ENCODE data around the gene ESYT1. TPM values are rescaled to one million over a fixed set of nuclear protein-coding genes. Genes with fewer than 3 reads are reported as not detected.

Gene ESYT1
- total and polyA plus RNA-seq, 9 of the 15 experiments (the other 6 are each of a cell fraction or from before 2014, with no cell fraction given), result 132 to 420 (median 164) TPM

DNA sequence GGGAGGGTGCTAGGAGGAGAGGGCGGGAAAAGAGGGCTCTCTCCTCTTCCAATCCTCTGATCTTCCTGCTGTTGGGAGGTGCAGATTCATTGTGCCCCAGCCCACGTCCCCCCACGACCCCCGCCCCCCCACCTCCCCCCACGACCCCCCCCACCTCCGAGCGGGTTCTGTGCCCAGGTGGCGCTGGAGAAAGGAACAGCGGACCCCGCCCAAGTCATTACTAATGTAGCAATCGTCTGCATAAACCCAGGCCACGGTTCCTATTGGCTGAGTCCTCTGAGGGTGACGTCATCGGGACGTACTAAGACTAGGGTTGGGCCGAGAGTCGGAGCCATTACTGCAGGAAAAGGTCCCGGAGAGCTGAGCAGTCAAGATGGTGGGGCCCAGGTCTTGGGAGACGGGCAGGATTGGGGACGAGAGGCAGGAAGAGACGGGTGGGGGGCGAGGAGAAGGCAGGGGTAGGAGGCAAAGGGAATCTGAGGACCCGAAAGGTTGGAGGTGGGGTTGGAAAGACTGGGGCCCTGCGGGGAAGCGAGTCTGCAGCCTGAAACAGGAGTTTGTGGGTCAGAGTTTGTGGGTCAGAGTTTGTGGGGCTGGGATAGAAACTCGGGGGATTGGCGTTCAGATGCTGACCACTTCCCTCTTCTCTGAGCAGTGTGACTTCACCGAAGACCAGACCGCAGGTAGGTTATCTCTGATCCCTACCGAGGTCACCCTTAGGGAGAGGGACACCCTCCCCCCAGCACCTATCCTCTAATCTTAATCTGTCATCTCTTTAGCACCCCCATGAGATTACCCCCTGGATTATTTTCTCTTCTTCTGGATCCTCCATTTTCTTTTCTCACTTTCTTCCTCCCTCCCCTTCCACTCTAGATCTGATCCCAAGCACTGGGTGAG is 30.2 kb downstream of the ESYT1 start, which contains the start of gene MYL6 (continued):
- TF ChIP-seq, protein P1, sequence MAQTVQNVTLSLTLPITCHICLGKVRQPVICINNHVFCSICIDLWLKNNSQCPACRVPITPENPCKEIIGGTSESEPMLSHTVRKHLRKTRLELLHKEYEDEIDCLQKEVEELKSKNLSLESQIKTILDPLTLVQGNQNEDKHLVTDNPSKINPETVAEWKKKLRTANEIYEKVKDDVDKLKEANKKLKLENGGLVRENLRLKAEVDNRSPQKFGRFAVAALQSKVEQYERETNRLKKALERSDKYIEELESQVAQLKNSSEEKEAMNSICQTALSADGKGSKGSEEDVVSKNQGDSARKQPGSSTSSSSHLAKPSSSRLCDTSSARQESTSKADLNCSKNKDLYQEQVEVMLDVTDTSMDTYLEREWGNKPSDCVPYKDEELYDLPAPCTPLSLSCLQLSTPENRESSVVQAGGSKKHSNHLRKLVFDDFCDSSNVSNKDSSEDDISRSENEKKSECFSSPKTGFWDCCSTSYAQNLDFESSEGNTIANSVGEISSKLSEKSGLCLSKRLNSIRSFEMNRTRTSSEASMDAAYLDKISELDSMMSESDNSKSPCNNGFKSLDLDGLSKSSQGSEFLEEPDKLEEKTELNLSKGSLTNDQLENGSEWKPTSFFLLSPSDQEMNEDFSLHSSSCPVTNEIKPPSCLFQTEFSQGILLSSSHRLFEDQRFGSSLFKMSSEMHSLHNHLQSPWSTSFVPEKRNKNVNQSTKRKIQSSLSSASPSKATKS (CRISPR knock-in tag; IDR thresholded peaks at IDR 0.05), result 0 out of 2 replicates have a peak, but pooled peaks have one; percentile 30
- TF ChIP-seq POLR2AphosphoS2 (IDR thresholded peaks at IDR 0.05; ENCODE audit: low read length) (peak; percentile 96), EP400 (IDR thresholded peaks at IDR 0.05) (peak; percentile 91), SRSF9 (IDR thresholded peaks at IDR 0.05; ENCODE audit: borderline replicate concordance, low read depth, low read length) (no peak), NCOA1 (IDR thresholded peaks at IDR 0.05; ENCODE audit: low read depth) (peak; percentile 78), BCOR (IDR thresholded peaks at IDR 0.05) (no peak; the same call in 1 of the 2 replicates), ATF1 (CRISPR knock-in tag; IDR thresholded peaks at IDR 0.05) (peak; percentile 64; the same call in 1 of the 2 replicates), ATF1 (tag; IDR thresholded peaks at IDR 0.05) (peak; percentile 96), ETV6 (IDR thresholded peaks at IDR 0.05; ENCODE audit: borderline replicate concordance in 1 of 2, low read depth in 2 of 2, low read length in 1 of 2) (no peak), ETV6 (CRISPR knock-in tag; IDR thresholded peaks at IDR 0.05; ENCODE audit: borderline replicate concordance) (0 out of 2 replicates have a peak, but pooled peaks have one; percentile 63), ETS2 (tag; IDR thresholded peaks at IDR 0.05; ENCODE audit: borderline replicate concordance, poor library complexity, severe bottlenecking) (no peak), ZNF133 (CRISPR knock-in tag; IDR thresholded peaks at IDR 0.05) (no peak), POLR2A (conservative IDR thresholded peaks at IDR 0.05) (peak; percentile 99), MEF2D (tag; conservative IDR thresholded peaks at IDR 0.05; ENCODE audit: low read depth) (0 out of 2 replicates have a peak, but pooled peaks have one; percentile 66), GABPB1 (CRISPR knock-in tag; IDR thresholded peaks at IDR 0.05) (peak; percentile 81), HNRNPK (IDR thresholded peaks at IDR 0.05; ENCODE audit: low read depth, low read length, poor library complexity, severe bottlenecking) (no peak)
- TF ChIP-seq, protein P2, sequence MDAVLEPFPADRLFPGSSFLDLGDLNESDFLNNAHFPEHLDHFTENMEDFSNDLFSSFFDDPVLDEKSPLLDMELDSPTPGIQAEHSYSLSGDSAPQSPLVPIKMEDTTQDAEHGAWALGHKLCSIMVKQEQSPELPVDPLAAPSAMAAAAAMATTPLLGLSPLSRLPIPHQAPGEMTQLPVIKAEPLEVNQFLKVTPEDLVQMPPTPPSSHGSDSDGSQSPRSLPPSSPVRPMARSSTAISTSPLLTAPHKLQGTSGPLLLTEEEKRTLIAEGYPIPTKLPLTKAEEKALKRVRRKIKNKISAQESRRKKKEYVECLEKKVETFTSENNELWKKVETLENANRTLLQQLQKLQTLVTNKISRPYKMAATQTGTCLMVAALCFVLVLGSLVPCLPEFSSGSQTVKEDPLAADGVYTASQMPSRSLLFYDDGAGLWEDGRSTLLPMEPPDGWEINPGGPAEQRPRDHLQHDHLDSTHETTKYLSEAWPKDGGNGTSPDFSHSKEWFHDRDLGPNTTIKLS (IDR thresholded peaks at IDR 0.05; ENCODE audit: borderline replicate concordance, low read depth), result 0 out of 2 replicates have a peak, but pooled peaks have one; percentile 20
- TF ChIP-seq, protein P3, sequence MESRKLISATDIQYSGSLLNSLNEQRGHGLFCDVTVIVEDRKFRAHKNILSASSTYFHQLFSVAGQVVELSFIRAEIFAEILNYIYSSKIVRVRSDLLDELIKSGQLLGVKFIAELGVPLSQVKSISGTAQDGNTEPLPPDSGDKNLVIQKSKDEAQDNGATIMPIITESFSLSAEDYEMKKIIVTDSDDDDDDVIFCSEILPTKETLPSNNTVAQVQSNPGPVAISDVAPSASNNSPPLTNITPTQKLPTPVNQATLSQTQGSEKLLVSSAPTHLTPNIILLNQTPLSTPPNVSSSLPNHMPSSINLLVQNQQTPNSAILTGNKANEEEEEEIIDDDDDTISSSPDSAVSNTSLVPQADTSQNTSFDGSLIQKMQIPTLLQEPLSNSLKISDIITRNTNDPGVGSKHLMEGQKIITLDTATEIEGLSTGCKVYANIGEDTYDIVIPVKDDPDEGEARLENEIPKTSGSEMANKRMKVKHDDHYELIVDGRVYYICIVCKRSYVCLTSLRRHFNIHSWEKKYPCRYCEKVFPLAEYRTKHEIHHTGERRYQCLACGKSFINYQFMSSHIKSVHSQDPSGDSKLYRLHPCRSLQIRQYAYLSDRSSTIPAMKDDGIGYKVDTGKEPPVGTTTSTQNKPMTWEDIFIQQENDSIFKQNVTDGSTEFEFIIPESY (CRISPR knock-in tag; IDR thresholded peaks at IDR 0.05), result peak; percentile 11; the same call in 1 of the 2 replicates
- TF ChIP-seq, protein P4, sequence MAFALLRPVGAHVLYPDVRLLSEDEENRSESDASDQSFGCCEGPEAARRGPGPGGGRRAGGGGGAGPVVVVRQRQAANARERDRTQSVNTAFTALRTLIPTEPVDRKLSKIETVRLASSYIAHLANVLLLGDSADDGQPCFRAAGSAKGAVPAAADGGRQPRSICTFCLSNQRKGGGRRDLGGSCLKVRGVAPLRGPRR (CRISPR knock-in tag; IDR thresholded peaks at IDR 0.05), result 0 out of 2 replicates have a peak, but pooled peaks have one; percentile 13
- TF ChIP-seq, protein P5, sequence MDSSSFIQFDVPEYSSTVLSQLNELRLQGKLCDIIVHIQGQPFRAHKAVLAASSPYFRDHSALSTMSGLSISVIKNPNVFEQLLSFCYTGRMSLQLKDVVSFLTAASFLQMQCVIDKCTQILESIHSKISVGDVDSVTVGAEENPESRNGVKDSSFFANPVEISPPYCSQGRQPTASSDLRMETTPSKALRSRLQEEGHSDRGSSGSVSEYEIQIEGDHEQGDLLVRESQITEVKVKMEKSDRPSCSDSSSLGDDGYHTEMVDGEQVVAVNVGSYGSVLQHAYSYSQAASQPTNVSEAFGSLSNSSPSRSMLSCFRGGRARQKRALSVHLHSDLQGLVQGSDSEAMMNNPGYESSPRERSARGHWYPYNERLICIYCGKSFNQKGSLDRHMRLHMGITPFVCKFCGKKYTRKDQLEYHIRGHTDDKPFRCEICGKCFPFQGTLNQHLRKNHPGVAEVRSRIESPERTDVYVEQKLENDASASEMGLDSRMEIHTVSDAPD (CRISPR knock-in tag; IDR thresholded peaks at IDR 0.05), result no peak

Data from K562 (cell line).